GM18909 (cell line): Measurements from ENCODE around the gene TMEM258.
A peak's percentile ranks its signal among the peaks of the same experiment; 100 is the strongest.

Source experiments
- ATAC-seq: cut with Tn5 transposase; IDR thresholded peaks from one replicate; pipeline ENCODE4 v1.9.1; 2021; ENCODE audit warnings: mild to moderate bottlenecking; ENCODE audit not compliant: unreplicated experiment, poor library complexity

Gene TMEM258

GRCh38 chr11:61792310-61793082, at the start of gene TMEM258, which contains the start of gene FEN1:
TMEM258 (minus strand) TSS chr11:61792599; CDS start chr11:61792558, 41 bp downstream.
FEN1 (plus strand) TSS chr11:61792911; CDS start chr11:61795362, 2,451 bp downstream.
- ATAC-seq = peak; percentile 84

DNA sequence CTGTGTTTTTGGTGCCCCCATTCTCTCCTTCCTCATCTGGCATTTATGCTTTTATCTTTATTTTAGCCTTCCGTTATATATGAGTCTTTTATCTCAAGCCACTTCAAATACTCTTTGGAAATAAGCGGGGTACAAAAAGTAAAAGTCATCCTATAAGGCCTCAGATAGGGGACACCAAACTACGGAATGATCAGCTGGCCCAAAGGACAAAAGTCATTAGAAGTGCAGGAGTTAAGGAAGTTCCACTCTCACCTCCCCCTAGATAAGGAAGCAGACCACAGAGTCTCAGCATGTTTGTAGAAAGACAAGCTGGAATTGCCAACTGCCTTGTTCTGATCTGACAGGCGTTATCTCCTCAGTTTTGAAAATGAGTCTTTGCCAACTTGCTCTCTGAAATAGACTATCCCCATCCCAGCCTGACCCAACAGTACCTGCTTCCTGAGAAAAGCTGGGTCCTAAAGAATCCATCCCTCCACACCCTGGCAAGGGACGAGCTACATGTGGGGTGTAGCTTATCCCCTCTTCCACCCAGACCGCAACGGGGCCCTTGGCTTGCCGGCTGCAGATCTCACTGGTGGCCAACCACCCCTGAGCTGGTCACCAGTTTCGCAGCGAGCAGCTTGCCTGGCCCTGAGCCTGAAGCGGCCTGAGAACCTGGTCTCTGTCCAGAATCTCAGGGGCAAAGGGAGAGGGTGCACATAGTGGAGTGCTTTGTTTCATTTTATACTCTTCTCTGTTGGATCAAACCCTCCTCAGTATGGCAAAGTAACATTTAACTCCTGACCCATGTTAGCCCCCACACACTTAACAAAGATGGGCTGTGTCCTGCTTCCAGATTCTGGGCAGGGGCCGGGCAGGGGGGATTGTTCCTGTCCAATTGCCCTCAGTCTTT, 49.5 kb upstream of the TMEM258 start:
- ATAC-seq = no peak

DNA sequence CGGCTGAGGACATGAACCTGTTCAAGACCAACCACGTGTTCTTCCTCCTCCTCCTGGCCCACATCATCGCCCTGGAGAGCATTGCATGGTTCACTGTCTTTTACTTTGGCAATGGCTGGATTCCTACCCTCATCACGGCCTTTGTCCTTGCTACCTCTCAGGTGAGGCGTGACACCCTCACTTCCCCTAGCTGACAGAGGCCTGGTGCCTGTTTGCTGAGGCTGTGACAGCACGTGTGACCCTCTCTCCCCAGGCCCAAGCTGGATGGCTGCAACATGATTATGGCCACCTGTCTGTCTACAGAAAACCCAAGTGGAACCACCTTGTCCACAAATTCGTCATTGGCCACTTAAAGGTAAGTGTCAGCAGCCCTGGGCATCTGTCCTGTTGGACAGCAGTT, 48.0 kb upstream of the TMEM258 start:
- no peak for ATAC-seq

DNA sequence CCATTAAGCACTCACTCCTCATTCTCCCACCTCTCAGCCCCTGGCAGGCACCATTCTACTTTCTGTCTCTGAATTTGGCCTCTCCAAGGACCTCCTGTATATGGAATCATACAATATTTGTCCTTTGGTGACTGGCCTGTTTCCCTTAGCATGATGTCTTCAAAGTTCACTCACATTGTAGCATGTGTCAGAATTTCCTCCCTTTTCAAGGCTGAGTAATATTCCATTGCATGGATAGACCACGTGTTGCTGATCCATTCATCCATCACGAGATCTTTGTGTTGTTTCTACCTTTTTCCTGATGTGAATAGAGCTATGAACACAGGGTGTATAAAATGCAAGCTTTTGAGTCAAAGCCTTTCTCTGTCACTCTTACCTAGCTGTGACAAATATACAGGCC, 47.3 kb upstream of the TMEM258 start:
- no peak for ATAC-seq

DNA sequence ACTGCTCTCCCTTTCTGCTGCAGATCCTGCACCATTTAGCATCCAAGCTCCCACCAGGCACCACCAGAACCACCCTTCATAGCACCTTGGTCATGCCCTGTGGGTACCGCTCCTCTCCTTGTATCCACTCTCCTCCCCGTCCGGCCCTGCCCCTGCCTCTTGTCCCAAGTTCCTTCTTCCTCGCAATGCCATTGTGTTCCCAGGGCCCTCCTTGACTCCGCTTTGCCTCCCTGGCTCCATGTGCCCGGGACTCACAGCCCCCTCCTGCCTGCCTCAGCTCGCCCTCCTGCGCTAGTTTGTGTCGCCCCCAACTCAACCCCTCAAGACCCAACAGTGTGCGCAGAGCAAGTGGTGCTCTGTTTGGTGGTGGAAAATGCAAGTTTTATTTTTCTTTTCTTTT, 46.5 kb upstream of the TMEM258 start:
- no peak for ATAC-seq

GRCh38 chr11:61838501-61838900, 46.1 kb upstream of the TMEM258 start:
- no peak for ATAC-seq

DNA sequence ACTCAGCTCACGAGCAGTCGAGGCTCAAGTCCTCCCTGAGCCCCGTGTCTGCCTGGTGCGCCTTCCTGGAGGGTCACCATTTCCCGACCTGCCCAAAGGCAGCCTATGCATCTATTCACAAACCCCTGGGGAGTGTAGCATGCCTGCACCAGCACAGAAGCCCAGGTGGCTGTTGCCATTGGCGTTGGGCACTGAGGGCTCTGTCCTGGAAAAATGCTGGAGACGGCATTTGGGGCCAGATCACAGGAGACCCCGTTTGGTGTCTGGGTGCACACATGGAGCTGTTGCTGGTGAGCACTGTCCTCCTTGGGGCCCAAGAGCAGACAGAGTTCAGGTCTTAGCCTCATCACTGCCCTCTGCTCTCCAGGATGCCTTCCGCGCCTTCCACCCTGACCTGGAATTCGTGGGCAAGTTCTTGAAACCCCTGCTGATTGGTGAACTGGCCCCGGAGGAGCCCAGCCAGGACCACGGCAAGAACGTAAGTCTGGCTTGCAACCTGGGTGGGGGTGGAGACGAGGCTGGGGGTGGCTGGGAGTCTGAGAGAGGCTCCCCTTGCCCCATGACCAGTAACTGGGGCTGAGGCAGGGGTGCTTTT, 45.1 kb upstream of the TMEM258 start:
- no peak for ATAC-seq

- ATAC-seq = no peak
These were observed 43.8 kb upstream of the TMEM258 start for GRCh38 chr11:61836193-61836592.

GRCh38 chr11:61834278-61835048, 42.1 kb upstream of the TMEM258 start:
- peak; percentile 88 for ATAC-seq

- ATAC-seq = no peak
These were observed 41.5 kb upstream of the TMEM258 start for GRCh38 chr11:61833926-61834277.

DNA sequence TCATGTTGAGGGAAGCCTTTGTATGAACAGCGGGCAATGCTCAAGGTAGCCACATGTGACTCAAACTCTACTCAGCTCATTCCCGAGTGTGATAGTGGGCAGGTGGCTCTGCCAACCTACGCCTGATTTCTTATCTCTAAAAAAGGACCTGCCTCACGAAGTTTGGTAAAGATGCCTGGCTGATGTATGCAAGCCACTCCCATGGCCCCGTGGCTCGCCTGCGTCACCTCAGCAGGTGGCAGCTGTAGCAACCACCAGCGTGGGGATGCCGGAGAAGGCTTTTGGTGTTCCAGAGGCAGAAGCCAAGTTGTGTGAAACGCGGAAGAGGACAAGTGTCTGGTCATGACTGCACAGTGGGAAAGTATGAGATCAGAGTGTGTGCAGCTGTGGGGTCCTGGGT, 41.1 kb upstream of the TMEM258 start:
- ATAC-seq = no peak

DNA sequence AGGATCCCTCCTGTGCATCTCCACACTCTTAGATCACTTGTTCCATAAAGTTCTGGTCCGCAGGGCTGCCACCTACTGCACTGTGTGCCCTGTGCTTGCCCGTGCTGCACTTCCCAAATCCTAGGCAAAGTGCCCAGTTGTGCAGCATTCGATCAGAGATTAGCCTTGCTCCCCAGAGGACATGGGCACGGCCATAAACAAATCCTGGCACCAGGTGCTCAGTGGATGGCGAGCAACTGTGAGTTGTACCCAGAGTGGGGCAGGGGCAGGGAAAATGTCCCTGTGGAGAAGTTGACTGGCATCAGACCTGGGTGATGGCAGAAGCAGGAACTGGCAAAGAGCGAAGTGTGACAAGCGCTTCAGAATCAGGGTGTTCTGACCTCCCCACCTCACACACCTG, 40.4 kb upstream of the TMEM258 start:
- no peak for ATAC-seq

- no peak for ATAC-seq
These were observed 39.8 kb upstream of the TMEM258 start for GRCh38 chr11:61832207-61832606.

- no peak for ATAC-seq
These were observed 38.1 kb upstream of the TMEM258 start for GRCh38 chr11:61830237-61831105.

GRCh38 chr11:61829806-61830205, 37.4 kb upstream of the TMEM258 start:
- ATAC-seq = no peak

GRCh38 chr11:61828629-61829407, 36.4 kb upstream of the TMEM258 start:
- ATAC-seq = no peak

- no peak for ATAC-seq
These were observed 35.9 kb upstream of the TMEM258 start for GRCh38 chr11:61828379-61828628.

- ATAC-seq = peak; percentile 73
These were observed 35.4 kb upstream of the TMEM258 start, which contains the start of gene FADS2 for GRCh38 chr11:61827571-61828378. FADS2 (plus strand) TSS chr11:61828300; CDS start chr11:61828391, 91 bp downstream.
